ENCODE data around the gene IL6R. TPM values are rescaled to one million over a fixed set of nuclear protein-coding genes. Genes with fewer than 3 reads are reported as not detected.
"Not testable (repeated sequence)": the region's sequence is repeated elsewhere in the genome, so short reads cannot be mapped to it uniquely, and the experiment has no call there.

Gene IL6R
- 33.0 TPM for total RNA-seq
- 6.2 TPM for polyA plus RNA-seq (ENCODE audit: insufficient read depth, low read depth, low replicate concordance)
- long read RNA-seq, donor 1, full-length matches to known transcripts: 1 of 1 reads
- long read RNA-seq, donor 1, partial matches to known transcripts: 0 of 1 reads
- long read RNA-seq, donor 1, other reads (novel, unspliced or antisense): 0 of 1 reads
- long read RNA-seq, donor 2: 0 reads
- long read RNA-seq, donor 3, full-length matches to known transcripts: 2 of 2 reads
- long read RNA-seq, donor 3, partial matches to known transcripts: 0 of 2 reads
- long read RNA-seq, donor 3, other reads (novel, unspliced or antisense): 0 of 2 reads
- long read RNA-seq, donor 4, full-length matches to known transcripts: 2 of 2 reads
- long read RNA-seq, donor 4, partial matches to known transcripts: 0 of 2 reads
- long read RNA-seq, donor 4, other reads (novel, unspliced or antisense): 0 of 2 reads
- long read RNA-seq, donor 5, full-length matches to known transcripts: 1 of 1 reads
- long read RNA-seq, donor 5, partial matches to known transcripts: 0 of 1 reads
- long read RNA-seq, donor 5, other reads (novel, unspliced or antisense): 0 of 1 reads
- long read RNA-seq, donor 6: 0 reads
- long read RNA-seq, donor 7, full-length matches to known transcripts: 9 of 20 reads
- long read RNA-seq, donor 7, partial matches to known transcripts: 1 of 20 reads
- long read RNA-seq, donor 7, other reads (novel, unspliced or antisense): 10 of 20 reads
- long read RNA-seq, donor 8, full-length matches to known transcripts: 1 of 1 reads
- long read RNA-seq, donor 8, partial matches to known transcripts: 0 of 1 reads
- long read RNA-seq, donor 8, other reads (novel, unspliced or antisense): 0 of 1 reads
- long read RNA-seq, donor 9, full-length matches to known transcripts: 2 of 2 reads
- long read RNA-seq, donor 9, partial matches to known transcripts: 0 of 2 reads
- long read RNA-seq, donor 9, other reads (novel, unspliced or antisense): 0 of 2 reads
- long read RNA-seq, donor 10: 0 reads

DNA sequence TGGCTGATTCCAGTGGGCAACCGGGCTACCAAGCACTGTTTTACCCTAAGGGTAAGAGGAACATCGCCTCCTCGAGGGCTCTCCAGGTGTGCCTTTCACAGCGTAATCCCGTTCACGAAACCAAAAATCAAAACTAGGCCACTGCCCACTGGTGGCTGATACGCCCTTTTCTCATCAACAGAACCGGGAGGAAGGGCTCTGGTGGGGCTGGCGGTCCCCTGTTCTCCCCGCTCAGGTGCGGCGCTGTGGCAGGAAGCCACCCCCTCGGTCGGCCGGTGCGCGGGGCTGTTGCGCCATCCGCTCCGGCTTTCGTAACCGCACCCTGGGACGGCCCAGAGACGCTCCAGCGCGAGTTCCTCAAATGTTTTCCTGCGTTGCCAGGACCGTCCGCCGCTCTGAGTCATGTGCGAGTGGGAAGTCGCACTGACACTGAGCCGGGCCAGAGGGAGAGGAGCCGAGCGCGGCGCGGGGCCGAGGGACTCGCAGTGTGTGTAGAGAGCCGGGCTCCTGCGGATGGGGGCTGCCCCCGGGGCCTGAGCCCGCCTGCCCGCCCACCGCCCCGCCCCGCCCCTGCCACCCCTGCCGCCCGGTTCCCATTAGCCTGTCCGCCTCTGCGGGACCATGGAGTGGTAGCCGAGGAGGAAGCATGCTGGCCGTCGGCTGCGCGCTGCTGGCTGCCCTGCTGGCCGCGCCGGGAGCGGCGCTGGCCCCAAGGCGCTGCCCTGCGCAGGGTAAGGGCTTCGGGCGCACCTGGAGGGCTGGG, at the start of gene IL6R:
TSS of gene IL6R (plus strand) at position 360 of the 763 bp plus-strand sequence. CDS start at position 647, 287 bp downstream.
- peak within 1 kb of the TSS; percentile 94 to 97 for H3K27ac ChIP-seq (ENCODE audit: low read depth in 2 of 2, low read length in 2 of 2)
- no peaks in the 10 kb centered on the region for H3K9me3 ChIP-seq (ENCODE audit: control insufficient read depth in 2 of 3, insufficient read depth in 1 of 3, low read length in 3 of 3)
- H3K9ac ChIP-seq (ENCODE audit: low read length in 3 of 3): peak within 1 kb of the TSS in 2 of 3 donors; percentile 84 to 91
- H3K27me3 ChIP-seq (ENCODE audit: control insufficient read depth, insufficient read depth, low read length): peaks cover 4% of the 10 kb centered on the region
- H3K36me3 ChIP-seq (ENCODE audit: control insufficient read depth in 2 of 3, insufficient read depth in 3 of 3, low read length in 3 of 3): no peaks in the 10 kb centered on the region
- peak within 1 kb of the TSS; percentile 41 to 81 (median 74) for H3K4me3 ChIP-seq (ENCODE audit: low read length in 3 of 3)
- H3K4me1 ChIP-seq (ENCODE audit: control insufficient read depth in 2 of 3, insufficient read depth in 2 of 3, low read depth in 1 of 3, low read length in 3 of 3): peaks cover 0 to 25% (median 11%) of the 10 kb centered on the region in 3 donors
- intact Hi-C loops (cut with DNase I): no loop called here
- TF ChIP-seq, protein P1, sequence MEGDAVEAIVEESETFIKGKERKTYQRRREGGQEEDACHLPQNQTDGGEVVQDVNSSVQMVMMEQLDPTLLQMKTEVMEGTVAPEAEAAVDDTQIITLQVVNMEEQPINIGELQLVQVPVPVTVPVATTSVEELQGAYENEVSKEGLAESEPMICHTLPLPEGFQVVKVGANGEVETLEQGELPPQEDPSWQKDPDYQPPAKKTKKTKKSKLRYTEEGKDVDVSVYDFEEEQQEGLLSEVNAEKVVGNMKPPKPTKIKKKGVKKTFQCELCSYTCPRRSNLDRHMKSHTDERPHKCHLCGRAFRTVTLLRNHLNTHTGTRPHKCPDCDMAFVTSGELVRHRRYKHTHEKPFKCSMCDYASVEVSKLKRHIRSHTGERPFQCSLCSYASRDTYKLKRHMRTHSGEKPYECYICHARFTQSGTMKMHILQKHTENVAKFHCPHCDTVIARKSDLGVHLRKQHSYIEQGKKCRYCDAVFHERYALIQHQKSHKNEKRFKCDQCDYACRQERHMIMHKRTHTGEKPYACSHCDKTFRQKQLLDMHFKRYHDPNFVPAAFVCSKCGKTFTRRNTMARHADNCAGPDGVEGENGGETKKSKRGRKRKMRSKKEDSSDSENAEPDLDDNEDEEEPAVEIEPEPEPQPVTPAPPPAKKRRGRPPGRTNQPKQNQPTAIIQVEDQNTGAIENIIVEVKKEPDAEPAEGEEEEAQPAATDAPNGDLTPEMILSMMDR (IDR thresholded peaks at IDR 0.05; ENCODE audit: borderline replicate concordance, extremely low read depth, insufficient read depth): peak; percentile 55
- FAIRE-seq (no peak), DNase-seq (peak; percentile 71 to 97 (median 84))

DNA sequence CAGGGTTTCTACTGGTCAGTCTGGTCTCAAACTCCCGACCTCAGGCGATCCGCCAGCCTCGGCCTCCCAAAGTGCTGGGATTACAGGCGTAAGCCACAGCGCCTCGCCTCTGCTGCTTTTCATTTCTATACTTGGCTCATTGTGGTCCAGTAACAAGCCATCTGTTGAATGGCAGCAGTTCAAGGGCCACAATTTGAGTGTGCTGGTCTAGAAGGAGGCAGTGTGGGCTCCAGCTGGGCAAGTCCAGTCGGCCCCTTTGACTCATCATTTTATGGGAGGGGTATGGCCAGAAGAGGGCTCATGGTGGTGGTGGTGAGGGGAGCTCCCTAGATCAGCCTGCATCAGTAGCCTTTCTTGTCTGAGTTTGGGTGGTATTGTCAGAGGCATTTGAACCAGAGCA, 46.6 kb upstream of the IL6R start:
- intact Hi-C loops (cut with DNase I): no loop called here
- no peak for FAIRE-seq

DNA sequence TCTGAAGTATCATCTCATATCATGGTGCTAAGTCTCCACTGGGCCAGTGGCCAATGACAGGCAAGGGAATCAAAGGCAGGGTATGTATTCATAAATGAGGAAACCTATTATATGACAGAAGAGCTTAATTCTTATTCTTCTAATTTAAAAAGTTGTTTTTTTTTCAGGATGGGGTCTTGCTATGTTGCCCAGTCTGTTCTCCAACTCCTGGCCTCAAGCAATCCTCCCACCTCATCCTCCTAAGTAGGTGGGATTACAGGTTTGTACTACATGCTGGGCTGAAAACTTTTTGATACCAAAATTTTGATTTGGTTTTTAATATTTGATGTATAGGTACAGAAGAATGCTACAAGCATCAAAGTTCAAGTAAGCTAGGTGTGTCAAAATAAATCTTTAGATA, 44.9 kb upstream of the IL6R start:
- Histone ChIP-seq H3K9ac (ENCODE audit: low read length in 3 of 3) (no peak overlapping the region), H3K4me3 (ENCODE audit: low read length in 3 of 3) (no peak overlapping the region), H3K36me3 (ENCODE audit: control insufficient read depth in 2 of 3, insufficient read depth in 3 of 3, low read length in 3 of 3) (no peaks in the 10 kb centered on the region), H3K4me1 (ENCODE audit: control insufficient read depth in 2 of 3, insufficient read depth in 2 of 3, low read depth in 1 of 3, low read length in 3 of 3) (no peaks in the 10 kb centered on the region), H3K9me3 (ENCODE audit: control insufficient read depth in 2 of 3, insufficient read depth in 1 of 3, low read length in 3 of 3) (no peaks in the 10 kb centered on the region), H3K27me3 (ENCODE audit: control insufficient read depth, insufficient read depth, low read length) (no peaks in the 10 kb centered on the region), H3K27ac (ENCODE audit: low read depth in 2 of 2, low read length in 2 of 2) (no peak overlapping the region)
- FAIRE-seq (no peak), DNase-seq (no peak)
- TF ChIP-seq, protein P1 (IDR thresholded peaks at IDR 0.05; ENCODE audit: borderline replicate concordance, extremely low read depth, insufficient read depth): no peak
- intact Hi-C loops (cut with DNase I): no loop called here

More for the DNA sequence above, 46.6 kb upstream of the IL6R start:
- no peaks in the 10 kb centered on the region for H3K36me3 ChIP-seq (ENCODE audit: control insufficient read depth in 2 of 3, insufficient read depth in 3 of 3, low read length in 3 of 3)
- H3K9me3 ChIP-seq (ENCODE audit: control insufficient read depth in 2 of 3, insufficient read depth in 1 of 3, low read length in 3 of 3): no peaks in the 10 kb centered on the region
- no peaks in the 10 kb centered on the region for H3K27me3 ChIP-seq (ENCODE audit: control insufficient read depth, insufficient read depth, low read length)
- TF ChIP-seq, protein P1 (IDR thresholded peaks at IDR 0.05; ENCODE audit: borderline replicate concordance, extremely low read depth, insufficient read depth): no peak
- no peak overlapping the region for H3K27ac ChIP-seq (ENCODE audit: low read depth in 2 of 2, low read length in 2 of 2)
- no peak overlapping the region for H3K4me3 ChIP-seq (ENCODE audit: low read length in 3 of 3)
- H3K4me1 ChIP-seq (ENCODE audit: control insufficient read depth in 2 of 3, insufficient read depth in 2 of 3, low read depth in 1 of 3, low read length in 3 of 3): peaks cover 2 to 8% (median 2%) of the 10 kb centered on the region in 3 donors
- H3K9ac ChIP-seq (ENCODE audit: low read length in 3 of 3): no peak overlapping the region
- no peak for DNase-seq

DNA sequence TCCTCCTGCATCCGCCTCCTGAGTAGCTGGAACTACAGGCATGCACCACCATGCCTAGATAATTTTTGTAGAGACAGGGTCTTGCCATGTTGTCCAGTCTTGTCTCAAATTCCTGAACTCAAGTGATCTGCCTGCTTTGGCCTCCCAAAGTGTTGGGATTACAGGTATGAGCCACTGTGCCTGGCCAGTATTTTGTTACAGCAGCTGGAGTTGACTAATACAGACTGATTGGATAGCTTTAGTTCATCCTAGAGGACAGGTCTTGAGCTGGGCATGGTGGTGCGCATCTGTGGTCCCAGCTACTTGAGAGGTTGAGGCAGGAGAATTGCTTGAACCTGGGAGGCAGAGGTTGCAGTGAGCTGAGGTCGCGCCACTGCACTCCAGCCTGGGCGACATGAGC, 44.3 kb upstream of the IL6R start:
- H3K4me3 ChIP-seq (ENCODE audit: low read length in 3 of 3); intact Hi-C loops (cut with DNase I); H3K36me3 ChIP-seq (ENCODE audit: control insufficient read depth in 2 of 3, insufficient read depth in 3 of 3, low read length in 3 of 3); H3K9ac ChIP-seq (ENCODE audit: low read length in 3 of 3); H3K9me3 ChIP-seq (ENCODE audit: control insufficient read depth in 2 of 3, insufficient read depth in 1 of 3, low read length in 3 of 3); DNase-seq; FAIRE-seq; H3K27ac ChIP-seq (ENCODE audit: low read depth in 2 of 2, low read length in 2 of 2); H3K4me1 ChIP-seq (ENCODE audit: control insufficient read depth in 2 of 3, insufficient read depth in 2 of 3, low read depth in 1 of 3, low read length in 3 of 3); H3K27me3 ChIP-seq (ENCODE audit: control insufficient read depth, insufficient read depth, low read length): not testable (repeated sequence)
